DMS 273 treated with DMSO at 0.1 percent for 48 hours (cell line): ENCODE data around the gene MICB.
"Not testable (repeated sequence)": the region's sequence is repeated elsewhere in the genome, so short reads cannot be mapped to it uniquely, and the experiment has no call there.

Experiments used
- DNase-seq: peaks from one replicate; lab custom pipeline; 2025; lab: John Stamatoyannopoulos, UW

The MICB gene

GRCh38 chr6:31509036-31509435 lies 11.1 kb downstream of the MICB start:
- DNase-seq, result not testable (repeated sequence)

GRCh38 chr6:31510007-31510406 lies 12.1 kb downstream of the MICB start:
- DNase-seq, result no peak

- DNase-seq, result no peak
Measured at GRCh38 chr6:31513456-31514165, 15.7 kb downstream of the MICB start.

DNA sequence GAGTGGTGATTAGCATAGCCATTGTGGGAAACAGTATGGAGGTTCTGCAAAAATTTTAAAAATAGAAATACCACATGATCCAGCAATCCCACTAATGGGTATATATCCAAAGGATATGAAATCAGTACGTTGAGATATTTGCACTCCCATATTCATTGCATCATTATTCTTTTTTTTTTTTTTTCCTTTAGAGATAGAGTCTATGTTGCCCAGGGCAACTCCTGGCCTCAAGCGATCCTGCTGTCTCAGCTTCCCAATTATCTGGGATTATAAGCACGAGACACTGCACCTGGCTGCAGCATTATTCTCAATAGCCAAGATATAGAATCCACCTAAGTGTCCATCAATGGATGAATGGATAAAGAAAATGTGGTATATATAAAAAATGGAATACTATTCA lies 23.9 kb downstream of the MICB start:
- DNase-seq, result no peak

- no peak for DNase-seq
Measured at GRCh38 chr6:31525553-31525931, 27.6 kb downstream of the MICB start.

GRCh38 chr6:31525932-31526591 lies 28.1 kb downstream of the MICB start:
- DNase-seq, result no peak

DNA sequence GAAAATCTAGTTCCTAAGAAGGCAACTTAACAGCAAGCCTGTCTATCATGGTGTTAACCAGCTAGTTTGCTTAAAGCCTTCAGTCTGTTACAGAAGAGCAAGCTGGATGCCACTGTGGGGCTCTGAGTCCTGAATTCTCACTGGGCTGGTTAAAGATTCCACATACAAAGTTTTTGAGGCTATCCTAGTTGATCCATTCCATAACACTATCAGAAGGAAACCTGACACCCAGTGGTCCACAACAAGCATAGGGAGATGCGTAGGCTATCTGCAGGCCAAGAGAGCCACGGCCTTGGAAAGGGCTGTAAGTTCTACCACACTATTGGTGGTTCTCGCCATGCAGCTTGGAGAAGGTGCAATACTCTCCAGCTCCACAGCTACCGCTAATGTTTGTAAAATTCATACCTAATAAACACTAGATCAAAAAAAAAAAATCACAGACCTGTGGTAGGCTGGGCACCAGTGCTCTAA lies 30.4 kb downstream of the MICB start:
- peak; percentile 10 for DNase-seq

GRCh38 chr6:31528821-31529328 lies 30.9 kb downstream of the MICB start, which contains the start of gene MCCD1:
Gene MCCD1, plus strand, starts transcription at chr6:31528962. Its CDS starts 53 bp downstream, at chr6:31529015.
- no peak for DNase-seq

GRCh38 chr6:31529329-31530150 lies 31.6 kb downstream of the MICB start:
- DNase-seq, result no peak

GRCh38 chr6:31530659-31531058 lies 32.7 kb downstream of the MICB start:
- DNase-seq, result no peak

GRCh38 chr6:31531162-31531561 lies 33.2 kb downstream of the MICB start:
- no peak for DNase-seq

DNA sequence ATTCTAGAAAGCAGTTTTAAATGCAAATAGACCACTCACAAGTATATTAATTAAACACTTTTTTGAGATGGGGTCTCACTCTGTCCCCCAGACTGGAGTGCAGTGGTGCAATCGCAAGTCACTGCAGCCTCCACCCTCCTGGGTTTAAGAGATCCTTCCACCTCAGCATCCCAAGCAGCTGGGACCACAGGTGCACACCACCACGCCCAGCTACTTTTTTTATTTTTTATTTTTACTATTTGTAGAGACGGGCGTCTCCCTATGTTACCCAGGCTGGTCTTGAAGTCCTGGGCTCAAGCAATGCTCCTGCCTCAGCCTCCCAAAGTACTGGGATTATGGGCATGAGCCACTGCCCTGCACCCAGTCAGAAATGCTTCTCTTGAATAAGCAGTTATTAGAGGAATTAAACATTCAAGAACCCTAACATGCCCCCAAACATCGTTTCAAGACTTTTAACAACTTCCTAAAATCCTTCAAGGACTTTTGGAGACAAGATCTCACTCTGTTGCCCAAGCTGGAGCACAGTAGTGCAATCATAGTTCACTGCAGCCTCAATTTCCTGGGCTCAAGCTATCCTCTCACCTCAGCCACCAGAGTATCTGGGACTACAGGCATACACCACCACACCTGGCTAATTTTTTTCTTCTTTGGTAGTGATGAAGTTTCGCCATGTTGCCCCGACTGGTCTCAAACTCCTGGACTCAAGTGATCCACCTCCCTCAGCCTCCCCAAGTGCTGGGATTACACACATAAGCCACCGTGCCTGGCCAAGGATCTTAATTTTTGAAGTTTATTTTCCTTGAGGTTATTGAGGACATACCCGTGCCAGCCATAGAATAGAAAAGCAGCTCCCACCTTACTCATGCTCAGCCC lies 34.1 kb downstream of the MICB start:
- DNase-seq, result no peak

- DNase-seq, result no peak
Measured at GRCh38 chr6:31532644-31533454, 34.9 kb downstream of the MICB start.

- no peak for DNase-seq
Measured at GRCh38 chr6:31533455-31533841, 35.5 kb downstream of the MICB start.

DNA sequence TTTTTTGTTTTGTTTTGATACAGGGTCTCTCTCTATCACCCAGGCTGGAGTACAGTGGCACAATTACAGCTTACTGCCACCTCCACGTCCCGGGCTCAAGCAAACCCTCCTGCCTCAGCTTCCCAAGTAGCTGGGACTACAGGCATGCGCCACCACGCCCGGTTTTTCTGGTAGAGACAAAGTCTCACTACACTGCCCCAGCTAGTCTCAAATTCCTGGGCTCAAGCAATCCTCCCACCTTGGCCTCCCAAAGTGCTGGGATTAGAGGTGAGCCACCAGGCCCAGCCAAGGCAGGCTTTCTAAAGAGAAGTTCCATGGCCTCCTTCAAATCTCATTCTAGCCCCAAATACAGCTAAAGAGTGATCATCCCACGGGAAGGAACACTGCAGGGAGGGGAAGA lies 36.1 kb downstream of the MICB start:
- no peak for DNase-seq

- no peak for DNase-seq
Measured at GRCh38 chr6:31534521-31535040, 36.6 kb downstream of the MICB start.

- DNase-seq, result no peak
Measured at GRCh38 chr6:31535538-31536324, 37.8 kb downstream of the MICB start.

DNA sequence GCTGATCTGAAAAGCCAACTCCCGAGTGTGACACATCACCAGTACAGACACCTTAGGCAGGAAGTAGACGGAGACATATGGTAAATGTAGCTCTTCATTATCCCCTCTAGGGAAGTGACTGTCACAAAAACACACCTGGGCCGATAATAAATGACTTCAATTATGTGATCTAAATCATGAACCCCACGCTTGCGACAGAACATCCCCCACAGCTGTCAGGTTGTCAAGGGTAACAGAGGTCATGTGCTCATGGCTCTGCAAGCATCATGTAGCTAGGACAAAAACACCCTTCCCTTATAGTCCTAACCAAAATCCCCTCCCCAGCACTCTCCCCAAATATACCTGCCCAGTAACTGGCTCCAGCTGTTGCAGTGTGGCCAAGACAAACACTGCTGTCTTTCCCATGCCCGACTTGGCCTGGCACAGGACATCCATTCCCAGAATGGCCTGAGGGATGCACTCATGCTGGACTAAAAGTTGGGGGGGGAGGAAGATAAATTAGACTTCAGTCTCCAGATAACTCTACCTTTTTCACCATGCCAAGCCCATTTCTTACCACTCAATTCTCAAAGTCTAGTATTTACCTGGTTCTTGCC lies 41.0 kb downstream of the MICB start:
- no peak for DNase-seq

GRCh38 chr6:31540640-31541039 lies 42.7 kb downstream of the MICB start:
- no peak for DNase-seq
